GM13976 (cell line): ENCODE results near the gene LGALS7B.
"Not testable (repeated sequence)": the region's sequence is repeated elsewhere in the genome, so short reads cannot be mapped to it uniquely, and the experiment has no call there.

Experiments
- DNase-seq: peaks from one replicate; pipeline ENCODE4 v3.0.0; 2012; ENCODE audit warnings: low spot score
- in situ Hi-C: fragments of 300-500 bp; cut with MboI; formaldehyde crosslinking; loops from one replicate; pipeline ENCODE4 v1.12.0; 2022; ENCODE audit warnings: low sequenced_read_pairs, mixed read lengths, inconsistent platforms; ENCODE audit not compliant: unreplicated experiment
- TF ChIP-seq, protein P1 (sequence below): IDR thresholded peaks from 2 replicates; pipeline ENCODE4 v1.5.1; 2012; ENCODE audit warnings: borderline replicate concordance, mild to moderate bottlenecking; ENCODE audit not compliant: insufficient read depth; ENCODE audit errors: extremely low read depth, missing control alignments, control extremely low read depth

LGALS7B gene

DNA sequence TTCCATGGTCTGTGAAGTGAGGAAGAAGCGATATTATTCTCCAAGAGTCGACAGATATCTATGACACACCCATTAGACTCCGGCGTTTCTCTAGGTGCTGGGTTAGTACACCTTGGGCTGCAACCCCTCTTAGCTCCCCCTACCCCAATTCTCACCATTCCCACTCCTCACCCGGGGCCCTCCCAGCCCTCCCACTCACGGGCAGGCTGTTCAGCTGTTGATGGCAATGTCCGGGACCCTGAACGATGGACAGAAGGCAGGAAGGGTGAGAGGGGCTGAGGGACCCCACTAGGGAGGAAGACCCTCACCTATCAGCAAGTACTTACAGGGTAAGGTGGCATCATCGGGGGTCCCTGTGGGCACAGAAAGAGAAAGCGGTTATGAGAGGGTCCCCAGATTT, 14.5 kb downstream of the LGALS7B start:
- TF ChIP-seq, protein P1, sequence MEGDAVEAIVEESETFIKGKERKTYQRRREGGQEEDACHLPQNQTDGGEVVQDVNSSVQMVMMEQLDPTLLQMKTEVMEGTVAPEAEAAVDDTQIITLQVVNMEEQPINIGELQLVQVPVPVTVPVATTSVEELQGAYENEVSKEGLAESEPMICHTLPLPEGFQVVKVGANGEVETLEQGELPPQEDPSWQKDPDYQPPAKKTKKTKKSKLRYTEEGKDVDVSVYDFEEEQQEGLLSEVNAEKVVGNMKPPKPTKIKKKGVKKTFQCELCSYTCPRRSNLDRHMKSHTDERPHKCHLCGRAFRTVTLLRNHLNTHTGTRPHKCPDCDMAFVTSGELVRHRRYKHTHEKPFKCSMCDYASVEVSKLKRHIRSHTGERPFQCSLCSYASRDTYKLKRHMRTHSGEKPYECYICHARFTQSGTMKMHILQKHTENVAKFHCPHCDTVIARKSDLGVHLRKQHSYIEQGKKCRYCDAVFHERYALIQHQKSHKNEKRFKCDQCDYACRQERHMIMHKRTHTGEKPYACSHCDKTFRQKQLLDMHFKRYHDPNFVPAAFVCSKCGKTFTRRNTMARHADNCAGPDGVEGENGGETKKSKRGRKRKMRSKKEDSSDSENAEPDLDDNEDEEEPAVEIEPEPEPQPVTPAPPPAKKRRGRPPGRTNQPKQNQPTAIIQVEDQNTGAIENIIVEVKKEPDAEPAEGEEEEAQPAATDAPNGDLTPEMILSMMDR, result no peak
- no peak for DNase-seq
- in situ Hi-C loops, result no loop called here

DNA sequence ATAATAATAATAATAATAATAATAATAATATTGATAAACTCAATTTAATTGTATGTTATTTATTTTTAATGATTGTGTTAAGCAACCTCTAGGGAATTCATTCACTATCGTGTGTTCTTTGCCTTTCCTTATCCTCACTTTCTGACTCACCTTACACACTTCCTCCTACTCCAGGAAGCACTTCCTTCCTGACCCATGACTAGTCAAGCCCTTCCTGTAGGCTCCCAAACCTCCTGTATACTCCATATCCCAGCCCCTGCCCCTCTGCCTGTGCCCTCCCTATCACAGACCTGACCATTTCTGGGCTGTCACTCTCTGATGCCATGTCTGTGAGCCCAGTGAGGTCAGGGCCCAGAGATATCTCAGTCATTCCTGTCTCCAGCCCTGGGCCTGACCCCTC, 16.2 kb downstream of the LGALS7B start:
- in situ Hi-C loops, result no loop called here
- no peak for DNase-seq
- TF ChIP-seq, protein P1, result no peak

- no peak for DNase-seq
- TF ChIP-seq, protein P1, result no peak
- in situ Hi-C loops, result no loop called here
Measured at GRCh38 chr19:38806371-38806770, 17.4 kb downstream of the LGALS7B start.

DNA sequence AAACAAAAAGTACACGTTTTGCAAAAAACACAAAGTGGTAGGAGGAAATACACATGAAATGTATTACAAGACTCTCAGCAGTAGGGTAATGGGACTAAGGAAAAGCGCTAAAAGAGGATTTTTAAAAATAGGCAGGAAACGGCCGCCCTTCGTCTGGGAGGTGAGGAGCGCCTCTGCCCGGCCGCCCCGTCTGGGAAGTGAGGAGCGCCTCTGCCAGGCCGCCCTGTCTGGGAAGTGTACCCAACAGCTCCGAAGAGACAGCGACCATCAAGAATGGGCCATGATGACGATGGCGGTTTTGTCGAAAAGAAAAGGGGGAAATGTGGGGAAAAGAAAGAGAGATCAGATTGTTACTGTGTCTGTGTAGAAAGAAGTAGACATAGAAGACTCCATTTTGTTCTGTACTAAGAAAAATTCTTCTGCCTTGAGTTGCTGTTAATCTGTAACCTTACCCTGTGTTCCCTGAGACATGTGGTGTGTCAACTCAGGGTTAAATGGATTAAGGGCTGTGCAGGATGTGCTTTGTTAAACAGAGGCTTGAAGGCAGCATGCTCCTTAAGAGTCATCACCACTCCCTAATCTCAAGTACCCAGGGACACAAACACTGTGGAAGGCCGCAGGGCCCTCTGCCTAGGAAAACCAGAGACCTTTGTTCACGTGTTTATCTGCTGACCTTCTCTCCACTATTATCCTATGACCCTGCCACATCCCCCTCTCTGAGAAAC, 18.5 kb downstream of the LGALS7B start:
- in situ Hi-C loops, DNase-seq: not testable (repeated sequence)

GRCh38 chr19:38808741-38809140, 19.7 kb downstream of the LGALS7B start:
- no peak for DNase-seq
- TF ChIP-seq, protein P1, result no peak
- in situ Hi-C loops, result no loop called here

- TF ChIP-seq, protein P1, result no peak
- no peak for DNase-seq
- in situ Hi-C loops, result no loop called here
Measured at GRCh38 chr19:38809592-38810252, 20.7 kb downstream of the LGALS7B start.
